H1 (cell line): ENCODE measurements around the gene CHDH. TPM values are rescaled to one million over a fixed set of nuclear protein-coding genes. Genes with fewer than 3 reads are reported as not detected.

ENCODE experiments used
- CTCF ChIA-PET: fragments of 300-600 bp; sonication (Branson Sonifier 250); formaldehyde crosslinking; loops from one replicate; lab custom pipeline; 2021; ENCODE audit not compliant: partially characterized antibody; lab: Charles Lee
- POLR2A ChIA-PET: fragments of 300-600 bp; sonication (Branson Sonifier 250); formaldehyde crosslinking; loops from one replicate; lab custom pipeline; 2021; ENCODE audit warnings: inconsistent platforms; ENCODE audit not compliant: partially characterized antibody; lab: Charles Lee
- DNase-seq, 2 experiments: peaks; one replicate each; pipeline versions ENCODE4 v3.0.0 to v3.0.0-alpha.2; 2010 to 2022; ENCODE audit warnings: low spot score in 2 of 2, low read depth in 1 of 2, mixed read lengths in 1 of 2
- FAIRE-seq: peaks from 2 replicates; lab custom pipeline; 2011; peaks lifted over from hg19 to GRCh38; lab: Jason Lieb, UNC
- H2AFZ ChIP-seq: 2 replicates; pipeline ENCODE4 v1.8.1; 2012; ENCODE audit warnings: low read length, inconsistent platforms
- H2AK5ac ChIP-seq: 2 replicates; pipeline ENCODE4 v1.6.1; 2013; ENCODE audit warnings: low read depth, low read length
- H2BK120ac ChIP-seq: replicated peaks from 2 replicates; pipeline ENCODE3; 2013; ENCODE audit warnings: low read depth, low read length, inconsistent platforms
- H2BK12ac ChIP-seq: 2 replicates; pipeline ENCODE4 v1.6.1; 2013; ENCODE audit warnings: low read depth, low read length
- H2BK15ac ChIP-seq: 2 replicates; pipeline ENCODE4 v1.6.1; 2013; ENCODE audit warnings: low read length
- H2BK20ac ChIP-seq: 2 replicates; pipeline ENCODE4 v1.6.1; 2013; ENCODE audit warnings: low read length
- H2BK5ac ChIP-seq: 2 replicates; pipeline ENCODE4 v1.6.1; 2013; ENCODE audit warnings: low read depth, low read length
- H3K14ac ChIP-seq: 2 replicates; pipeline ENCODE4 v1.6.1; 2013; ENCODE audit warnings: inconsistent platforms; ENCODE audit not compliant: insufficient read length
- H3K18ac ChIP-seq: 2 replicates; pipeline ENCODE4 v1.6.1; 2013; ENCODE audit warnings: low read length; ENCODE audit errors: extremely low read depth
- H3K23ac ChIP-seq: 2 replicates; pipeline ENCODE4 v1.6.1; 2013; ENCODE audit warnings: inconsistent platforms; ENCODE audit not compliant: insufficient read length
- H3K23me2 ChIP-seq: 2 replicates; pipeline ENCODE4 v1.6.1; 2013; ENCODE audit warnings: low read depth, low read length
- H3K27ac ChIP-seq: 2 replicates; pipeline ENCODE4 v1.6.1; 2011; ENCODE audit warnings: low read depth, low read length, inconsistent platforms
- H3K27me3 ChIP-seq, 4 experiments: replicated peaks in 1 of 4; 1 replicate in 1 of 4; 2 replicates in 3 of 4; pipeline versions ENCODE4 v1.6.1 to v1.8.1; 2011 to 2013; ENCODE audit warnings: low read length in 3 of 4, mild to moderate bottlenecking in 3 of 4, inconsistent platforms in 2 of 4, mixed read lengths in 2 of 4, moderate library complexity in 1 of 4; ENCODE audit not compliant: control insufficient read depth in 3 of 4, insufficient read depth in 3 of 4; ENCODE audit errors: extremely low read depth in 1 of 4
- H3K36me3 ChIP-seq, 4 experiments: 2 replicates each; pipeline versions ENCODE4 v1.6.1 to v1.8.1; 2011 to 2013; ENCODE audit warnings: mild to moderate bottlenecking in 4 of 4, low read length in 3 of 4, moderate library complexity in 2 of 4, control low read depth in 1 of 4, inconsistent platforms in 1 of 4; ENCODE audit not compliant: insufficient read depth in 4 of 4, control insufficient read depth in 2 of 4
- H3K4ac ChIP-seq: replicated peaks from 2 replicates; pipeline ENCODE3; 2013; ENCODE audit warnings: low read length, low read depth, mixed read lengths, inconsistent platforms; ENCODE audit not compliant: insufficient read length
- H3K4me1 ChIP-seq, 4 experiments: replicated peaks in 1 of 4; 1 replicate in 1 of 4; 2 replicates in 3 of 4; pipeline versions ENCODE4 v1.6.1 to v1.8.1; 2011 to 2013; ENCODE audit warnings: low read length in 3 of 4, inconsistent platforms in 2 of 4, mixed read lengths in 1 of 4; ENCODE audit not compliant: insufficient read depth in 4 of 4, control insufficient read depth in 3 of 4
- H3K4me2 ChIP-seq, 2 experiments: 2 replicates each; pipeline versions ENCODE4 v1.6.1 to v1.8.1; 2011 to 2013; ENCODE audit warnings: low read depth in 2 of 2, low read length in 2 of 2, control low read depth in 1 of 2, inconsistent platforms in 1 of 2, mild to moderate bottlenecking in 1 of 2; ENCODE audit not compliant: insufficient read depth in 1 of 2
- H3K4me3 ChIP-seq, 4 experiments: fragments of 200-600, 300-600 bp in 1 of 4; sonication (generic), shearing (Covaris generic), sonication (Bioruptor Twin) in 1 of 4; 2 replicates each; pipeline versions ENCODE4 v1.5.1 to v1.8.1; 2011 to 2016; ENCODE audit warnings: low read length in 4 of 4, low read depth in 3 of 4, control low read depth in 2 of 4, inconsistent platforms in 2 of 4, mild to moderate bottlenecking in 2 of 4, mixed read lengths in 1 of 4, moderate library complexity in 1 of 4; ENCODE audit not compliant: insufficient read depth in 2 of 4; ENCODE audit errors: extremely low read depth in 1 of 4
- H3K56ac ChIP-seq: replicated peaks from 2 replicates; pipeline ENCODE3; 2013; ENCODE audit warnings: low read depth, mild to moderate bottlenecking, mixed read lengths, low read length, inconsistent platforms; ENCODE audit not compliant: insufficient read length
- H3K79me1 ChIP-seq: 2 replicates; pipeline ENCODE4 v1.6.1; 2013; ENCODE audit warnings: low read depth, low read length, control low read depth
- H3K79me2 ChIP-seq, 2 experiments: 2 replicates each; pipeline versions ENCODE4 v1.6.1 to v1.8.1; 2012 to 2013; ENCODE audit warnings: low read length in 2 of 2, mild to moderate bottlenecking in 2 of 2, inconsistent platforms in 1 of 2; ENCODE audit not compliant: insufficient read depth in 2 of 2, control insufficient read depth in 1 of 2
- H3K9ac ChIP-seq, 4 experiments: replicated peaks in 1 of 4; 1 replicate in 1 of 4; 2 replicates in 3 of 4; pipeline versions ENCODE4 v1.6.1 to v1.8.1; 2011 to 2013; ENCODE audit warnings: low read depth in 3 of 4, low read length in 3 of 4, control low read depth in 2 of 4, mild to moderate bottlenecking in 2 of 4, moderate library complexity in 2 of 4, inconsistent platforms in 1 of 4; ENCODE audit errors: extremely low read depth in 1 of 4
- H3K9me3 ChIP-seq, 2 experiments: 2 replicates each; pipeline versions ENCODE4 v1.6.1 to v1.8.1; 2012 to 2013; ENCODE audit warnings: mild to moderate bottlenecking in 2 of 2, moderate library complexity in 2 of 2, control low read depth in 1 of 2, inconsistent platforms in 1 of 2, low read depth in 1 of 2, low read length in 1 of 2, mixed read lengths in 1 of 2; ENCODE audit not compliant: insufficient read depth in 2 of 2
- H4K20me1 ChIP-seq, 2 experiments: replicated peaks in 1 of 2; 2 replicates each; pipeline versions ENCODE3 to v1.8.1; 2011 to 2013; ENCODE audit warnings: inconsistent platforms in 2 of 2, low read length in 2 of 2, mild to moderate bottlenecking in 1 of 2; ENCODE audit not compliant: insufficient read depth in 2 of 2, control insufficient read depth in 1 of 2
- H4K5ac ChIP-seq: 2 replicates; pipeline ENCODE4 v1.6.1; 2013; ENCODE audit warnings: low read length, low read depth, mixed read lengths, inconsistent platforms; ENCODE audit not compliant: insufficient read length
- H4K8ac ChIP-seq: 2 replicates; pipeline ENCODE4 v1.8.0; 2013; ENCODE audit warnings: mild to moderate bottlenecking, moderate library complexity, low read length, inconsistent platforms; ENCODE audit not compliant: insufficient read depth; ENCODE audit errors: extremely low read depth
- H4K91ac ChIP-seq: replicated peaks from 2 replicates; pipeline ENCODE3; 2013; ENCODE audit warnings: low read length, mixed read lengths, inconsistent platforms; ENCODE audit not compliant: insufficient read length
- CBX8 ChIP-seq: fragments of 300-800, 300-1000 bp; sonication (generic); IDR thresholded peaks from 2 replicates; pipeline ENCODE4 v1.7.1; 2016; ENCODE audit warnings: low read depth, low read length, borderline replicate concordance
- RXRA ChIP-seq: IDR thresholded peaks from 2 replicates; pipeline ENCODE4 v1.6.1; 2011; ENCODE audit warnings: low read depth, mild to moderate bottlenecking, low read length, moderate library complexity; ENCODE audit not compliant: insufficient read depth
- WGBS, 2 experiments: shearing (Covaris generic) in 1 of 2; methylation state at CpG; one replicate each; pipeline versions ENCODE4 v1.1.6 to v1.1.7; 2013 to 2015; ENCODE audit warnings: low lambda C conversion rate in 2 of 2, mixed read lengths in 2 of 2, inconsistent platforms in 1 of 2, low coverage in 1 of 2, missing lambda C conversion rate in 1 of 2; ENCODE audit not compliant: insufficient replicate concordance in 2 of 2, insufficient coverage in 1 of 2, insufficient read length in 1 of 2; ENCODE audit errors: extremely low coverage in 1 of 2, missing lambda C conversion rate in 1 of 2; 5-methylcytosine and 5-hydroxymethylcytosine counted together
- polyA plus RNA-seq, 7 experiments: library from polyadenylated mRNA; depleted of rRNA in 3 of 7; stranded (reverse) in 5 of 7; unstranded in 2 of 7; fragments of >200 nt in 5 of 7; fragments of 200-250 nt in 2 of 7; gene quantifications; 1 replicate in 5 of 7; 2 replicates in 1 of 7; 4 replicates in 1 of 7; pipeline versions ENCODE4 v1.2.1 to v1.2.3, GENCODE V29; 2011 to 2013; ENCODE audit warnings: missing spikeins in 2 of 7, mixed read lengths in 2 of 7
- total RNA-seq: library from RNA; stranded (reverse); fragmentation: NEBNext Ultra II Directional; extraction: Animal tissue kit (Norgen Biotek cat#: 25700); gene quantifications from 2 replicates; pipeline ENCODE4 v1.2.1, GENCODE V29; 2021

CHDH gene
- total and polyA plus RNA-seq, 2 of the 8 experiments (the other 6 are each of a cell fraction or from before 2014, with no cell fraction given) = 4.9 to 10.3 TPM

DNA sequence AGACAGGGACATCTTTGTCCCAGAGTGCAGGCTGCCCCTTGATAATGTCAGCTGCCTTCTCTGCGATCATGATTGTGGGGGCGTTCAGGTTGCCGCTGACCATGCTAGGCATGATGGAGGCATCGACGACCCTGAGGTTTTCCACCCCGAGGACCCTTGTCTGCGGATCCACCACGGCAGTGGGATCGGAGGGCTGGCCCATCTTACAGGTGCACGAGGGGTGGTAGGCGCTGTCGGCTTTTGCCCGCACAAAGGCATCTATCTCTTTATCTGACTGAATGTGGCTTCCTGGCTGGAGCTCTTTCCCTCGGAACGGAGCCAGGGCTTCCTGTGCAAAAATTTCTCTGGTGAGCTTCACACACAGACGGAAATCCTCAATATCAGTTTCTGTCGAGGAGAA, 28.4 kb downstream of the CHDH start:
- DNase-seq (no peak), FAIRE-seq (no peak)
- Histone ChIP-seq H2BK12ac (no peak overlapping the region), H3K36me3 (peaks cover 6 to 15% (median 14%) of the 10 kb centered on the region in 4 experiments; a peak in 6 of 8 replicates), H3K79me2 (no peaks in the 10 kb centered on the region), H2BK120ac (no peak overlapping the region), H3K79me1 (no peaks in the 10 kb centered on the region), H3K18ac (no peak overlapping the region), H2BK15ac (no peak overlapping the region), H3K23me2 (no peaks in the 10 kb centered on the region), H3K23ac (no peak overlapping the region), H3K4ac (no peak overlapping the region), H4K5ac (no peak overlapping the region), H3K27ac (no peak overlapping the region), H4K8ac (no peak overlapping the region), H3K56ac (no peak overlapping the region), H2AFZ (no peak overlapping the region), H3K4me2 (no peak overlapping the region), H3K9ac (no peak overlapping the region), H4K91ac (no peak overlapping the region), H2AK5ac (no peak overlapping the region), H3K27me3 (no peaks in the 10 kb centered on the region), H4K20me1 (peaks cover 0 to 3% of the 10 kb centered on the region in 2 experiments), H2BK5ac (no peak overlapping the region), H2BK20ac (no peak overlapping the region), H3K4me3 (no peak overlapping the region), H3K14ac (no peak overlapping the region), H3K4me1 (no peaks in the 10 kb centered on the region), H3K9me3 (no peaks in the 10 kb centered on the region)
- TF ChIP-seq RXRA (no peak), CBX8 (no peak)
- ChIA-PET CTCF (interaction anchor here (1.1 to 1.2 kb wide), 2 partner anchors 19 to 108 kb away, joined by 3 to 4 read pairs; no protein-coding TSS in a partner anchor), POLR2A (no interaction called here)
- 92% methylated on average over 17 of the region's 17 CpGs; no CpG with 5 or more reads in 1 of the 2 experiments for WGBS, 2 experiments
